ENCODE measurements around the gene ACTRT2. TPM values are rescaled to one million over a fixed set of nuclear protein-coding genes. Genes with fewer than 3 reads are reported as not detected.

Gene ACTRT2
- not detected in 2 replicates for polyA plus RNA-seq (2013)

GRCh38 chr1:3021233-3021671, at the start of gene ACTRT2:
Gene ACTRT2, plus strand, starts transcription at chr1:3021467. Its CDS starts 220 bp downstream, at chr1:3021687.
- Histone ChIP-seq H3K9ac (ENCODE audit: low read length) (no peak within 1 kb of the TSS), H2BK120ac (ENCODE audit: insufficient read depth, low read length, poor library complexity) (no peak within 1 kb of the TSS), H3K9me3 (ENCODE audit: insufficient read depth, low read depth, low read length) (peaks cover 29% of the 10 kb centered on the region), H3K79me1 (ENCODE audit: low read length) (no peaks in the 10 kb centered on the region), H3K4me2 (ENCODE audit: low read length) (no peak within 1 kb of the TSS), H3K14ac (ENCODE audit: low read length) (no peak within 1 kb of the TSS), H4K12ac (ENCODE audit: low read depth, low read length) (no peak within 1 kb of the TSS), H3K27me3 (ENCODE audit: insufficient read depth, low read length) (no peaks in the 10 kb centered on the region), H3K27ac (ENCODE audit: low read depth, low read length) (no peak within 1 kb of the TSS), H3K18ac (ENCODE audit: low read length) (no peak within 1 kb of the TSS), H2AK5ac (ENCODE audit: low read length) (no peak within 1 kb of the TSS), H2BK5ac (ENCODE audit: low read depth, low read length, poor library complexity) (no peak within 1 kb of the TSS), H3K23ac (ENCODE audit: low read length) (no peak within 1 kb of the TSS), H2BK12ac (ENCODE audit: low read length) (no peak within 1 kb of the TSS), H4K8ac (ENCODE audit: low read depth, low read length) (no peak within 1 kb of the TSS), H2AFZ (ENCODE audit: insufficient read depth, low read length, poor library complexity) (no peak within 1 kb of the TSS), H3K36me3 (ENCODE audit: control insufficient read depth in 1 of 2, insufficient read depth in 2 of 2, low read length in 2 of 2) (no peaks in the 10 kb centered on the region), H3K4me3 (ENCODE audit: low read depth, low read length) (no peak within 1 kb of the TSS), H3K4me1 (ENCODE audit: control insufficient read depth in 1 of 2, insufficient read depth in 2 of 2, low read length in 2 of 2) (no peaks in the 10 kb centered on the region), H4K91ac (ENCODE audit: low read depth, low read length) (no peak within 1 kb of the TSS), H3K79me2 (ENCODE audit: control insufficient read depth, insufficient read depth, low read length, poor library complexity) (no peaks in the 10 kb centered on the region), H3K4ac (ENCODE audit: low read depth, low read length) (no peak within 1 kb of the TSS)
- DNase-seq: no peak
- no CpG with 5 or more reads among the region's 8 CpGs for WGBS (ENCODE audit: extremely low coverage, insufficient coverage, insufficient read length)

DNA sequence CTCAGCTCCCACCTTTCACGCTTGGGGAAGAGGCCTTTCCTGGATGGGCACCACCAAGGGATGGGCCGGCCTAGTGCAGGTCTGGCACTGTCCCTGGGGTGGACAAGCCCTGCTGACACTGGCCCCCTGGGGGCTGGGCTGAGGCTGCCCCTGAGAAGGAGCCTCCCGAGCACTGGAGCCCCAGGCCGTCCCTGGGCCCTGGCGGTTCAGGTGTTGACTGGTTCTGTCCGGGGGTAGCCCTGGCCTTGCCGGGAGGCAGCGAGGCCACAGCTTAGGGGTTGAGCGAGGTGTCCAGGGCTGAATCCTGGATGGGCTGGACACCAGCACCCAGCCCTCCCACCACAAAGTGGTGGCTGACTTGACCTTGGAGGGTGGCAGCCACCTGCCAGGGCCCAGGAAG, 49.7 kb upstream of the ACTRT2 start:
- Histone ChIP-seq H2BK5ac (ENCODE audit: low read depth, low read length, poor library complexity) (no peak overlapping the region), H2AFZ (ENCODE audit: insufficient read depth, low read length, poor library complexity) (no peak overlapping the region), H3K18ac (ENCODE audit: low read length) (no peak overlapping the region), H2BK120ac (ENCODE audit: insufficient read depth, low read length, poor library complexity) (no peak overlapping the region), H3K79me1 (ENCODE audit: low read length) (no peaks in the 10 kb centered on the region), H4K12ac (ENCODE audit: low read depth, low read length) (no peak overlapping the region), H4K8ac (ENCODE audit: low read depth, low read length) (no peak overlapping the region), H3K23ac (ENCODE audit: low read length) (no peak overlapping the region), H3K9me3 (ENCODE audit: insufficient read depth, low read depth, low read length) (peaks cover 68% of the 10 kb centered on the region), H3K9ac (ENCODE audit: low read length) (no peak overlapping the region), H3K27me3 (ENCODE audit: insufficient read depth, low read length) (no peaks in the 10 kb centered on the region), H3K4me2 (ENCODE audit: low read length) (no peak overlapping the region), H4K91ac (ENCODE audit: low read depth, low read length) (no peak overlapping the region), H3K79me2 (ENCODE audit: control insufficient read depth, insufficient read depth, low read length, poor library complexity) (no peaks in the 10 kb centered on the region), H3K36me3 (ENCODE audit: control insufficient read depth in 1 of 2, insufficient read depth in 2 of 2, low read length in 2 of 2) (no peaks in the 10 kb centered on the region), H3K4me3 (ENCODE audit: low read depth, low read length) (no peak overlapping the region), H3K4me1 (ENCODE audit: control insufficient read depth in 1 of 2, insufficient read depth in 2 of 2, low read length in 2 of 2) (no peaks in the 10 kb centered on the region), H3K14ac (ENCODE audit: low read length) (no peak overlapping the region), H3K4ac (ENCODE audit: low read depth, low read length) (no peak overlapping the region), H2AK5ac (ENCODE audit: low read length) (no peak overlapping the region), H2BK12ac (ENCODE audit: low read length) (no peak overlapping the region), H3K27ac (ENCODE audit: low read depth, low read length) (no peak overlapping the region)
- no peak for DNase-seq
- WGBS (ENCODE audit: extremely low coverage, insufficient coverage, insufficient read length): no CpG with 5 or more reads among the region's 9 CpGs

- H3K27ac ChIP-seq (ENCODE audit: low read depth, low read length): no peak overlapping the region
- H3K79me2 ChIP-seq (ENCODE audit: control insufficient read depth, insufficient read depth, low read length, poor library complexity): no peaks in the 10 kb centered on the region
- no peak overlapping the region for H3K23ac ChIP-seq (ENCODE audit: low read length)
- H2AK5ac ChIP-seq (ENCODE audit: low read length): no peak overlapping the region
- no peak overlapping the region for H3K9ac ChIP-seq (ENCODE audit: low read length)
- H3K4me2 ChIP-seq (ENCODE audit: low read length): no peak overlapping the region
- H4K12ac ChIP-seq (ENCODE audit: low read depth, low read length): no peak overlapping the region
- no peaks in the 10 kb centered on the region for H3K36me3 ChIP-seq (ENCODE audit: control insufficient read depth in 1 of 2, insufficient read depth in 2 of 2, low read length in 2 of 2)
- H4K91ac ChIP-seq (ENCODE audit: low read depth, low read length): no peak overlapping the region
- no CpG with 5 or more reads among the region's 27 CpGs for WGBS (ENCODE audit: extremely low coverage, insufficient coverage, insufficient read length)
- no peak overlapping the region for H2BK120ac ChIP-seq (ENCODE audit: insufficient read depth, low read length, poor library complexity)
- H3K79me1 ChIP-seq (ENCODE audit: low read length): no peaks in the 10 kb centered on the region
- no peak overlapping the region for H2BK5ac ChIP-seq (ENCODE audit: low read depth, low read length, poor library complexity)
- H2AFZ ChIP-seq (ENCODE audit: insufficient read depth, low read length, poor library complexity): no peak overlapping the region
- no peak overlapping the region for H2BK12ac ChIP-seq (ENCODE audit: low read length)
- no peak overlapping the region for H3K4ac ChIP-seq (ENCODE audit: low read depth, low read length)
- no peak overlapping the region for H3K18ac ChIP-seq (ENCODE audit: low read length)
- H3K27me3 ChIP-seq (ENCODE audit: insufficient read depth, low read length): no peaks in the 10 kb centered on the region
- H4K8ac ChIP-seq (ENCODE audit: low read depth, low read length): no peak overlapping the region
- H3K14ac ChIP-seq (ENCODE audit: low read length): no peak overlapping the region
- no peak overlapping the region for H3K4me3 ChIP-seq (ENCODE audit: low read depth, low read length)
- H3K4me1 ChIP-seq (ENCODE audit: control insufficient read depth in 1 of 2, insufficient read depth in 2 of 2, low read length in 2 of 2): no peaks in the 10 kb centered on the region
- DNase-seq: no peak
- peaks cover 64% of the 10 kb centered on the region for H3K9me3 ChIP-seq (ENCODE audit: insufficient read depth, low read depth, low read length)
Observed at GRCh38 chr1:2972011-2972878, 49.0 kb upstream of the ACTRT2 start.

- H3K18ac ChIP-seq (ENCODE audit: low read length): no peak overlapping the region
- H3K4me3 ChIP-seq (ENCODE audit: low read depth, low read length): no peak overlapping the region
- H3K79me1 ChIP-seq (ENCODE audit: low read length): no peaks in the 10 kb centered on the region
- no peaks in the 10 kb centered on the region for H3K4me1 ChIP-seq (ENCODE audit: control insufficient read depth in 1 of 2, insufficient read depth in 2 of 2, low read length in 2 of 2)
- H3K4ac ChIP-seq (ENCODE audit: low read depth, low read length): no peak overlapping the region
- H3K23ac ChIP-seq (ENCODE audit: low read length): no peak overlapping the region
- no peak for DNase-seq
- H3K14ac ChIP-seq (ENCODE audit: low read length): no peak overlapping the region
- H3K27me3 ChIP-seq (ENCODE audit: insufficient read depth, low read length): no peaks in the 10 kb centered on the region
- peaks cover 63% of the 10 kb centered on the region for H3K9me3 ChIP-seq (ENCODE audit: insufficient read depth, low read depth, low read length)
- no peak overlapping the region for H2AK5ac ChIP-seq (ENCODE audit: low read length)
- WGBS (ENCODE audit: extremely low coverage, insufficient coverage, insufficient read length): no CpG with 5 or more reads among the region's 14 CpGs
- H4K12ac ChIP-seq (ENCODE audit: low read depth, low read length): no peak overlapping the region
- no peak overlapping the region for H2BK120ac ChIP-seq (ENCODE audit: insufficient read depth, low read length, poor library complexity)
- H3K4me2 ChIP-seq (ENCODE audit: low read length): no peak overlapping the region
- H3K27ac ChIP-seq (ENCODE audit: low read depth, low read length): no peak overlapping the region
- H4K8ac ChIP-seq (ENCODE audit: low read depth, low read length): no peak overlapping the region
- H3K9ac ChIP-seq (ENCODE audit: low read length): no peak overlapping the region
- no peak overlapping the region for H4K91ac ChIP-seq (ENCODE audit: low read depth, low read length)
- no peaks in the 10 kb centered on the region for H3K79me2 ChIP-seq (ENCODE audit: control insufficient read depth, insufficient read depth, low read length, poor library complexity)
- H2BK12ac ChIP-seq (ENCODE audit: low read length): no peak overlapping the region
- H3K36me3 ChIP-seq (ENCODE audit: control insufficient read depth in 1 of 2, insufficient read depth in 2 of 2, low read length in 2 of 2): no peaks in the 10 kb centered on the region
- H2BK5ac ChIP-seq (ENCODE audit: low read depth, low read length, poor library complexity): no peak overlapping the region
- no peak overlapping the region for H2AFZ ChIP-seq (ENCODE audit: insufficient read depth, low read length, poor library complexity)
Observed at GRCh38 chr1:2972879-2973575, 48.2 kb upstream of the ACTRT2 start.
